Activated CD8-positive, alpha-beta memory T cell treated with anti-CD3 and anti-CD28 coated beads, Interleukin-2, amount 50 U/mL, for 24 hours (primary cell): Measurements from ENCODE around the gene KRTAP13-3.

Experiments used
- DNase-seq: peaks from one replicate; pipeline ENCODE4 v3.0.0-alpha.2; 2020; ENCODE audit errors: extremely low read depth

Gene KRTAP13-3

GRCh38 chr21:30425826-30426225, at the start of gene KRTAP13-3:
TSS of gene KRTAP13-3 (minus strand) at chr21:30425926. CDS start at chr21:30425912, 14 bp downstream.
- DNase-seq, result no peak

DNA sequence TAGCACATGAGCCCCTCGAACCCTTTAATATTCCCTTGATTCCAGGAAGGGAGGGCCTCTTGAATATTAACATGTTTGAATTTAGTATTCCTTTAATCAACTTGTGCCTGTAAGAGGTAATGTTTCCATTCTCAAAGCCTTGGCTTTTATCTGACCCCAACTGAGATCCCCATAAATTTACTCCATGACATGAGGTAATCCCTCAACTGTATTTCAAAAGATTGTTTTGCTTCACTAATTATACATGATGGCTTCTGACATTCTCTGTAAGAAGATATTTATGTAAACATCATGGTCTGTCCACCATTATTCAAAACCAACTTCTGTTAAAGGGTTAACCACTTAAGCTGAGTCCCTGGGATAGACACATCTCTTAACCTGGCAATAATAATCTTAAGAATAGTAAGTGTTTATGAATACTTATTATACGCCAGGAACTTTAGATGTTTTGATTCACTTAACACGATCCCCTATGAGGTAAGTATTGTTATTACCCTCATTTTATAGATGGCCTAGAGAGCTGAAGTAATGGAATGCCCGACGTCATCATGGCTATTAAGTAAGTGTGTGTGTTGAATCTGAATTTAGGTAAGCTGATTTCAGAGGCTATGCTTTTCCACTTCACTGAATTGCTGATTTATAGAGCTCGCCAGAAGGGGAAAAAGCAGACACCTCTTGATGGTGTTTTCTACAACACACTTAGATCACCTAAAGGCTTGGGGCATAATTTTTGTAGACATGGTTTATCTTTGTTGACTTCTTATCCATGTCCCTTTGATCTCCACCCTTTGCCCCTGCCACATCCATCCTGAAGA, 43.4 kb upstream of the KRTAP13-3 start:
- DNase-seq, result no peak

DNA sequence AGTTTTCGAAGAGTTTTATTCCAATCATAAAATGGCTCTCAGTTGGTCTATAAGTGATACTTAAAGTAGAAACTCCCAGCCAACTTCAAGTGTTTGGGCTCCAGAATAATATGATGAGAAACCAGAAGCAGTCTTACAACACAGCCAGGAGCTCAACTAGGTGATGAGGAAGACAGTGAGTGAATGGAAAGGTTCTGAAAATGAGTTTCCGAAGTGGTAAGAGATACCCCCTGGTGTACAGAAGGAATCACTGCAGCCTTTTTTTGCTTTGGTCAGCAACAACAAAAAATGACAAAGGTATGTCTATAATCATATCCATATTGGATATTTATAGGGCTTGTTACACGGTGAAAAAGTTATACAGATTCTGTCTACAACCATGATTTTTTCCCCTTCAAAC, 38.0 kb upstream of the KRTAP13-3 start:
- no peak for DNase-seq

- no peak for DNase-seq
Measured at GRCh38 chr21:30448514-30448913, 22.8 kb upstream of the KRTAP13-3 start.

DNA sequence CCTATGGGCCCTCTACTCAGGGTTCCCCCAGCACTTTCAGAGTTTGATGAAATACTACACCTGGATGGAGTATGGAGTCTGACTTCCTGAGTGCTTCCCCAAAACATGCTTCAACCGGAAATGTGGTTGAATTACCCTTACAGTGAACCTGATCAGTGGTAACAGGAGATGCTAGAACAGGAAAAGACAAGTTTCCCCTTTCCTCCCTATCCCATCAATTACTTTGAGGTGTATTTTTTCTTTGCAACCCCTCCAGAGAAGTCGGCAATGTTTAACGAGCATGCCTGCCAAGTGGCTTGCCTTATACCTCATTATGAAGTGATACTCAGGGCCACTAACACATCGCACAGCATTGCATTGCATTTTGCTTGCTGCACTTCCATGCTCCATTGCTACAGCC, 21.3 kb upstream of the KRTAP13-3 start:
- no peak for DNase-seq

- DNase-seq, result no peak
Measured at GRCh38 chr21:30444204-30444603, 18.5 kb upstream of the KRTAP13-3 start.

DNA sequence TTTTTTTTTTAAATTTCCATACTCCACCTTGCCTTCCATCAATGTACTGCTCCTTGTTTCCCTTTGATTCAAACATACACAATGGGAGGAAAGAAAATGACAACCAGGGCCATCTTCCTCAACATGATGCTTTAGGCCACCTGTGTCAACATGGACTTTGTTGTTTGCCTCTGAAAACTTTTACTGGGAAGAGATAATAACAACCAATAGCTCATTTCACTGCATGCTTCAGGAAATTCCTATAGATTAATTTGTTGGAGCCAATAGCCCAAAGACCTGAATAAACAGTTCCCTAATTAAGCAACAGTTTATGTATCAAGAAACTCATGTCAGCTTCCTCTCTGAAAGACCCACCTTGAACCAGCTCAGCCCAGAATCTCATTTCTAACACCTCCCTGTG, 17.5 kb upstream of the KRTAP13-3 start:
- no peak for DNase-seq

DNA sequence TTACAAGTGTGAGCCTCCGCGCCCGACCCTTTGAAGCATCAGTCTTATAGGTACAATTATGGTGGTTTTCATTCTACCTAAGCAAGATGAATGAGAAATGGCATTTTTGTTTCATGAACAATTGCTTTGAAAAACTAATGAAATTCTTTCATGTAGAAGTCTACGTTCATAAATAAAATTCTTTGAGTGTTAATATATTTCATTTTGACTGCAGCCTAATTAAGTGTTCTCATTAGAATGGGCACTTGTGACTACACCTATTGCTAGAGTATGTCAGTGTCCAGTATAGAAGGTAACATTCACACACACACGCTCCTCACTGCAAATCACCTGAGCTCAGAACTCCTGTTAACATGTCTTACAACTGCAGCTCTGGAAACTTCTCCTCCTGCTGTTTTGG, 14.2 kb upstream of the KRTAP13-3 start, which contains the start of gene KRTAP15-1:
TSS of gene KRTAP15-1 (plus strand) at position 301 of the 400 bp plus-strand sequence. CDS start at position 354, 53 bp downstream.
- no peak for DNase-seq

GRCh38 chr21:30437010-30437565, 11.4 kb upstream of the KRTAP13-3 start:
- no peak for DNase-seq

DNA sequence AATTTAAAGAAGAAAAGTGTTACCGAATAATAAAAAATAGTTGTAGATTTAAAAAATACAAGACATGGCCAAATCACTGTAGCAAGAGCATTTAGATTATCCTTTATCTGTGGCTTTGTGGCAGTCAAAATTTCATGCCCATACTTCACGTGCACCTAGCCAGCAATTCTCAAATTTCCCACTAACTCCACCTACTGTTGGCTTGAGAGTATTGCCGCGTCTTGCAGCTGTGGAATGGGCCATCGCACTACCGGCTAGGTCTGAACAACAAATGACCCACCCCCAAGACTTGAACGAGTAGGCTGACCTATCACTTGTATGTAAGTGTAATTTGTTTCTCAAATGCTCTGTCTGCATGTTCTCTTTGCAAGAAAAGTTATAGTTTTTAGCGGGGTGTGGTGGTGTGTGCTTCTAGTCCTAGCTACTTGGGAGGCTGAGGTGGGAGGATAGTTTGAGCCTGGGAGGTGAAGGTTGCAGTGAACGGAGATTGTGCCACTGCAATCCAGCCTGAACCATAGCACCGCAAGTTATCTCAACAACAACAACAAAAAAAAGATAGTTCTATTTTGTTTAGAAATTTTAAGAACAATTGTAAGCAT, 8.4 kb upstream of the KRTAP13-3 start:
- no peak for DNase-seq

DNA sequence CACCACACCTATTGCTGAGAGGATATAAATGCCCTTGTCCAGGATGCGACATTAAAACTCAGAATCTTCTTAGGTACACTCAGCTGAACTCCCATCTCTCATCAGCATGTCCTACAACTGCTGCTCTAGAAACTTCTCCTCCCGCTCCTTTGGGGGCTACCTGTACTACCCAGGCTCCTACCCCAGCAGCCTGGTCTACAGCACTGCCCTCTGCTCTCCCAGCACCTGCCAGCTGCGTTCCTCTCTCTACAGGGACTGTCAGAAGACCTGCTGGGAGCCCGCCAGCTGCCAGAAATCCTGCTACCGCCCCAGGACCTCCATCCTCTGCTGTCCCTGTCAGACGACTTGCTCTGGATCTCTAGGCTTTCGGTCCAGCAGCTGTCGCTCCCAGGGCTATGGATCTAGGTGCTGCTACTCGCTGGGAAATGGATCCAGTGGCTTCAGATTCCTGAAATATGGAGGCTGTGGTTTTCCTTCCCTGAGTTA, 4.5 kb upstream of the KRTAP13-3 start, which contains the start of gene KRTAP13-4:
TSS of gene KRTAP13-4 (plus strand) at position 51 of the 486 bp plus-strand sequence. CDS start at position 107, 56 bp downstream.
- no peak for DNase-seq

DNA sequence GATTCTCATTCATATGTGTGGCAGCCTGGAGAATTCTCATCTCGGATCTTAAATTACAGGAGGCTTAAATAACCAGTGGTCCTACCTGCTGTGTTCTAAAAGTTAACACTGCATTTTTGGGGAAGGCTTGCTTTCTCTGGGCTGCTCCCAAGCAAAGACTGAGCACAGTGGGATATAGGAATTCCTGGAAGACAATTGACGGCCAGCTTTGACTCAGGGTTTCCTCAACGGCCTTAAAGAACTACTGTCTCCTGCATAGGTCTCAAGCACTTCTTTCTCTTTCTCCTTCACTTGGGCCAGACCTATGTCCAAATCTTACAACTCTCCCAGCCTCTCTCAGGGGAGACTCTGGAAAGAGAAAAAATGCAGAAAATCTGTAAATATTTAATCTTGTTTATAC, 1.0 kb upstream of the KRTAP13-3 start:
- no peak for DNase-seq

- DNase-seq, result no peak
Measured at GRCh38 chr21:30415993-30416392, 9.7 kb downstream of the KRTAP13-3 start.

GRCh38 chr21:30408782-30409494, 16.8 kb downstream of the KRTAP13-3 start:
- DNase-seq, result no peak

DNA sequence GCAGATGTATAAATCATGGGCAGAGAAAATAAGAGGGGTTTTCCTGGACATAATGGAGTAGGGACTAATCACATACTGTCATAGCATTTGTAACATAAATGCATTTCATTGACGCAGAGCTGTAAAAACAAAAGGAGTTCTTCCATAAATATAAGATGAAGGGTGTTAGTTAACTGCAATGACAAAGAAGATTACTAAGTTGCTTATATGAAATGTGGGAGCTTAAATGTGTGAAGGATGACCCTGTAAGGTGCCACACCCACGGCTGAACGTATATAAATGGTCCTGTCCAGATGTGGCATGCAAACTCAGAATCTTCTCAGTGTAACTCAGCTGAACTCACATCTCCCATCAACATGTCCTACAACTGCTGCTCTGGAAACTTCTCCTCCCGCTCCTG, 30.0 kb downstream of the KRTAP13-3 start, which contains the start of gene KRTAP13-1:
TSS of gene KRTAP13-1 (plus strand) at position 301 of the 400 bp plus-strand sequence. CDS start at position 357, 56 bp downstream.
- DNase-seq, result no peak

- DNase-seq, result no peak
Measured at GRCh38 chr21:30391492-30392025, 34.2 kb downstream of the KRTAP13-3 start.

DNA sequence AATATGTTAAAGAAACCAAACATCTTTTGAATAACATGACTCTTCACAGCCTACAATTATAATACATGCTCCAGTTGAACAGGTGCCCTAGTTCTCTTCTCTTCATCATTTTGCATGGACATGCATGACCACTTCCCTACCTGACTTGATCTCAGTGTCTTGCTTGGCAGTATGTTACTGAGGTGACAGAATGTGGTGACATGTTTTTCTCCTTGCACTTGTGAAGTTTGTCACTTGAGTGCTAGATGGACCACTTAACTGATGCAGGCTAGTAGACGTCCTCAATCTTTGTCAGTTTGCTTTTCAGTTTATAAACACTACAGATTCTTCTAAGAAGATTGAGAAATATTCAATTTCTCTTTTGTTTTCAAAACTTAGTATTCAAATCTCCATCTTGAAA, 43.5 kb downstream of the KRTAP13-3 start:
- no peak for DNase-seq
